Endothelial cell of umbilical vein (primary cell): ENCODE measurements around the gene ANKH.

Experiments used
- EZH2 ChIP-seq: IDR thresholded peaks from 2 replicates; pipeline ENCODE4 v1.6.1; 2012; ENCODE audit warnings: borderline replicate concordance, low read depth, mild to moderate bottlenecking, moderate library complexity, low read length, inconsistent platforms; ENCODE audit not compliant: severe bottlenecking
- FOS ChIP-seq: IDR thresholded peaks from 2 replicates; pipeline ENCODE4 v1.6.1; 2011; ENCODE audit warnings: mild to moderate bottlenecking, low read length, moderate library complexity, borderline replicate concordance; ENCODE audit not compliant: insufficient read depth
- GATA2 ChIP-seq: IDR thresholded peaks from 2 replicates; pipeline ENCODE4 v1.7.0; 2011; ENCODE audit warnings: low read depth, mild to moderate bottlenecking, moderate library complexity, mixed read lengths, low read length; ENCODE audit not compliant: insufficient read length, insufficient read depth
- JUN ChIP-seq: IDR thresholded peaks from 2 replicates; pipeline ENCODE4 v1.6.1; 2011; ENCODE audit warnings: borderline replicate concordance, low read depth; ENCODE audit not compliant: insufficient read length, insufficient read depth
- POLR2A ChIP-seq: IDR thresholded peaks from 2 replicates; pipeline ENCODE4 v1.6.1; 2012; ENCODE audit warnings: low read depth, mild to moderate bottlenecking, control low read depth, low read length
- POLR2AphosphoS5 ChIP-seq: IDR thresholded peaks from 2 replicates; pipeline ENCODE4 v1.6.1; 2012; ENCODE audit warnings: low read depth, mild to moderate bottlenecking, control low read depth, low read length, moderate library complexity; ENCODE audit not compliant: insufficient read depth
- TF ChIP-seq, protein P1 (sequence below), 2 donors: IDR thresholded peaks; 1 replicate in 1 of 2; 2 replicates in 1 of 2; pipeline ENCODE4 v1.5.1; 2011; ENCODE audit warnings: low read length in 2 of 2, mild to moderate bottlenecking in 2 of 2, moderate library complexity in 2 of 2, control low read depth in 1 of 2, inconsistent platforms in 1 of 2, low read depth in 1 of 2; ENCODE audit not compliant: insufficient read depth in 1 of 2; ENCODE audit errors: extremely low read depth in 1 of 2
- TF ChIP-seq, protein P2 (sequence below): IDR thresholded peaks from 2 replicates; pipeline ENCODE4 v1.6.1; 2011; ENCODE audit not compliant: insufficient read depth, insufficient read length

DNA sequence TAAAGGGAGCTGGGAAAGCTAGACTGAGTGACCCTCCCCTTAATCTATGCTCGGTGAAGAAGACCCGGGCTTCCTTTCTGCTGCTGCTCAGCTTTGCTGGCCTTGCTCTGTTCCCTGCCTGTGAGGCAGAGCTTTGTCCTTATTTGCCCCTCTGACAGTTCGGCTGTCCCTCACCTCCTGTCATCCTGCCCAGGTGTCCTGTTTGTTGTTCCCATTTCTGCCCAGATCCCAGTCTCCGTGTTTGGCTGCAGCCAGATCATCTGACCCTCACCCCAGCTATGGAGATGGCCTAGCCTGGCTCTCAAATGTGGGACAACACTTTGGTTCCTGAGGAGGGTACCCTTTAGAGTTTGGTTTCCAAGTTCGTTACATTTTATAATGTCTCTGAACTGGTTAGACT lies 186.8 kb downstream of the ANKH start:
- no peak for TF ChIP-seq EZH2
- no peak for TF ChIP-seq POLR2A
- TF ChIP-seq, protein P1, sequence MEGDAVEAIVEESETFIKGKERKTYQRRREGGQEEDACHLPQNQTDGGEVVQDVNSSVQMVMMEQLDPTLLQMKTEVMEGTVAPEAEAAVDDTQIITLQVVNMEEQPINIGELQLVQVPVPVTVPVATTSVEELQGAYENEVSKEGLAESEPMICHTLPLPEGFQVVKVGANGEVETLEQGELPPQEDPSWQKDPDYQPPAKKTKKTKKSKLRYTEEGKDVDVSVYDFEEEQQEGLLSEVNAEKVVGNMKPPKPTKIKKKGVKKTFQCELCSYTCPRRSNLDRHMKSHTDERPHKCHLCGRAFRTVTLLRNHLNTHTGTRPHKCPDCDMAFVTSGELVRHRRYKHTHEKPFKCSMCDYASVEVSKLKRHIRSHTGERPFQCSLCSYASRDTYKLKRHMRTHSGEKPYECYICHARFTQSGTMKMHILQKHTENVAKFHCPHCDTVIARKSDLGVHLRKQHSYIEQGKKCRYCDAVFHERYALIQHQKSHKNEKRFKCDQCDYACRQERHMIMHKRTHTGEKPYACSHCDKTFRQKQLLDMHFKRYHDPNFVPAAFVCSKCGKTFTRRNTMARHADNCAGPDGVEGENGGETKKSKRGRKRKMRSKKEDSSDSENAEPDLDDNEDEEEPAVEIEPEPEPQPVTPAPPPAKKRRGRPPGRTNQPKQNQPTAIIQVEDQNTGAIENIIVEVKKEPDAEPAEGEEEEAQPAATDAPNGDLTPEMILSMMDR (IDR thresholded peaks at IDR 0.05; ENCODE audit: extremely low read depth in 1 of 2, insufficient read depth in 1 of 2, low read depth in 1 of 2, low read length in 2 of 2): no peak
- TF ChIP-seq, protein P2, sequence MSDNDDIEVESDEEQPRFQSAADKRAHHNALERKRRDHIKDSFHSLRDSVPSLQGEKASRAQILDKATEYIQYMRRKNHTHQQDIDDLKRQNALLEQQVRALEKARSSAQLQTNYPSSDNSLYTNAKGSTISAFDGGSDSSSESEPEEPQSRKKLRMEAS: no peak
- TF ChIP-seq POLR2AphosphoS5: no peak
- no peak for TF ChIP-seq JUN
- TF ChIP-seq FOS: no peak
- no peak for TF ChIP-seq GATA2
